Adrenal gland (tissue), 12 donors: ENCODE results near the gene HSPA9. TPM values are rescaled to one million over a fixed set of nuclear protein-coding genes. Genes with fewer than 3 reads are reported as not detected.

Experiments used
- DNase-seq, 7 donors: peaks; one replicate each; pipeline ENCODE4 v3.0.0-alpha.2; 2019 to 2020
- H3K27ac ChIP-seq, 5 donors: fragments of 200-600 bp; sonication (generic) in 4 of 5; 1 replicate in 3 of 5; 2 replicates in 2 of 5; pipeline versions ENCODE4 v1.5.1 to v1.8.0; 2016 to 2020; ENCODE audit warnings: mild to moderate bottlenecking in 1 of 5
- H3K27me3 ChIP-seq: fragments of 200-600 bp; 2 replicates; pipeline ENCODE4 v1.8.0; 2021
- H3K36me3 ChIP-seq, 2 donors: fragments of 200-600 bp; replicated peaks in 1 of 2; 1 replicate in 1 of 2; 2 replicates in 1 of 2; pipeline versions ENCODE4 v1.5.1 to v1.8.0; 2018 to 2022
- H3K4me1 ChIP-seq, 2 donors: fragments of 200-600 bp; replicated peaks in 1 of 2; 1 replicate in 1 of 2; 2 replicates in 1 of 2; pipeline versions ENCODE4 v1.5.1 to v1.8.0; 2018 to 2021
- H3K4me3 ChIP-seq, 4 donors: fragments of 200-600 bp; sonication (generic) in 3 of 4; one replicate each; pipeline ENCODE4 v1.5.1; 2016 to 2018
- H3K9me3 ChIP-seq, 3 donors: fragments of 200-600 bp; sonication (generic) in 1 of 3; replicated peaks in 1 of 3; 1 replicate in 2 of 3; 2 replicates in 1 of 3; pipeline versions ENCODE4 v1.5.1 to v1.8.0; 2016 to 2021
- CTCF ChIP-seq, 6 experiments: fragments of 450-650 bp in 4 of 6; fragments of 200-600 bp in 2 of 6; sonication (generic) in 1 of 6; IDR thresholded peaks; 1 replicate in 5 of 6; 2 replicates in 1 of 6; pipeline versions ENCODE4 v1.5.1 to v1.8.0; 2016 to 2021; ENCODE audit warnings: antibody characterized with exemption in 6 of 6, mild to moderate bottlenecking in 2 of 6, moderate library complexity in 1 of 6
- POLR2A ChIP-seq, 2 donors: fragments of 450-650 bp; IDR thresholded peaks; one replicate each; pipeline ENCODE4 v1.6.1; 2017; ENCODE audit warnings: antibody characterized with exemption in 2 of 2, mild to moderate bottlenecking in 2 of 2, moderate library complexity in 1 of 2
- WGBS, 4 donors: extraction: QIAGEN DNeasy Blood & Tissue Kit in 2 of 4; methylation state at CpG; one replicate each; pipeline versions ENCODE4 v1.1.5 to v1.1.7; 2013 to 2017; 5-methylcytosine and 5-hydroxymethylcytosine counted together
- intact Hi-C, 2 donors: fragments of 100-400 bp; cut with DNase I; formaldehyde crosslinking; loops; one replicate each; pipeline versions ENCODE4 v1.14.1 to v1.15.0; 2022 to 2023
- polyA plus RNA-seq, 3 donors: library from polyadenylated mRNA; stranded (reverse); fragments of 200-250 nt in 2 of 3; fragments of 350-450 nt in 1 of 3; fragmentation: Illumina TruSeq in 1 of 3; extraction: RNeasy Lipid Tissue Mini Kit (QIAGEN cat#74804) in 1 of 3; gene quantifications; one replicate each; pipeline ENCODE4 v1.2.3, GENCODE V29; 2013 to 2014
- total RNA-seq, 9 donors: library from RNA; depleted of rRNA in 4 of 9; stranded (reverse); fragments of >200 nt in 4 of 9; fragments of 120-200 nt in 1 of 9; fragmentation: NEBNext Ultra II Directional in 1 of 9; extraction: Animal tissue kit (Norgen Biotek cat#: 25700) in 1 of 9; gene quantifications; one replicate each; pipeline versions ENCODE4 v1.1.0 to v1.2.4, GENCODE V29; 2013 to 2023
- donor health status: healthy with polysubstance abuse.
- donor health status: Bipolar disorder and iron deficiency.
- donor health status: DM: yes; HTN: yes; CAD: no.
- donor health status: DM: no; HTN: no; CAD: no.
- donor health status: DM: no; HTN: no; CAD: no.
- donor health status: DM: yes; HTN: yes; CAD: no.

HSPA9 gene
- total and polyA plus RNA-seq, 12 donors: 92.3 to 1,206 (median 501) TPM

- Histone ChIP-seq H3K27me3 (no peaks in the 10 kb centered on the region), H3K4me1 (peaks cover 21 to 54% of the 10 kb centered on the region in 2 donors), H3K4me3 (no peak overlapping the region), H3K27ac (peak overlapping the region in 1 of 5 donors; percentile 8), H3K9me3 (no peaks in the 10 kb centered on the region), H3K36me3 (peaks cover 0 to 5% of the 10 kb centered on the region in 2 donors)
- intact Hi-C loops: no loop called here
- WGBS, 4 donors: 60 to 75% (median 70%) methylated on average over 2 of the region's 2 CpGs
- DNase-seq: no peak
- TF ChIP-seq POLR2A (IDR thresholded peaks at IDR 0.05) (no peak), CTCF (IDR thresholded peaks at IDR 0.05) (no peak)
These were observed 39.0 kb downstream of the HSPA9 start for GRCh38 chr5:138536215-138536614.

GRCh38 chr5:138533973-138534941 is 40.9 kb downstream of the HSPA9 start:
- peaks cover 9 to 34% of the 10 kb centered on the region in 2 donors for H3K4me1 ChIP-seq
- TF ChIP-seq POLR2A (IDR thresholded peaks at IDR 0.05) (no peak), CTCF (IDR thresholded peaks at IDR 0.05) (no peak)
- WGBS, 4 donors: 78 to 81% (median 79%) methylated on average over 5 of the region's 5 CpGs
- H3K4me3 ChIP-seq: no peak overlapping the region
- intact Hi-C loops: no loop called here
- no peaks in the 10 kb centered on the region for H3K9me3 ChIP-seq
- H3K36me3 ChIP-seq: peaks cover 0 to 5% of the 10 kb centered on the region in 2 donors
- peak overlapping the region in 1 of 5 donors; percentile 15 for H3K27ac ChIP-seq
- no peaks in the 10 kb centered on the region for H3K27me3 ChIP-seq
- DNase-seq: no peak

- Histone ChIP-seq H3K4me1 (peaks cover 4 to 31% of the 10 kb centered on the region in 2 donors), H3K9me3 (no peaks in the 10 kb centered on the region), H3K36me3 (peaks cover 0 to 5% of the 10 kb centered on the region in 2 donors)
These were observed 45.4 kb downstream of the HSPA9 start for GRCh38 chr5:138529812-138530211.

More at GRCh38 chr5:138529812-138530211, 45.4 kb downstream of the HSPA9 start:
- TF ChIP-seq CTCF (IDR thresholded peaks at IDR 0.05): no peak
- TF ChIP-seq POLR2A (IDR thresholded peaks at IDR 0.05): no peak
- WGBS, 4 donors: 90 to 97% (median 96%) methylated on average over 8 of the region's 8 CpGs
- H3K4me3 ChIP-seq: no peak overlapping the region
- no peak overlapping the region for H3K27ac ChIP-seq
- no peaks in the 10 kb centered on the region for H3K27me3 ChIP-seq
- intact Hi-C loops: no loop called here
- DNase-seq: no peak
